ENCODE results near the gene TBX19.

DNA sequence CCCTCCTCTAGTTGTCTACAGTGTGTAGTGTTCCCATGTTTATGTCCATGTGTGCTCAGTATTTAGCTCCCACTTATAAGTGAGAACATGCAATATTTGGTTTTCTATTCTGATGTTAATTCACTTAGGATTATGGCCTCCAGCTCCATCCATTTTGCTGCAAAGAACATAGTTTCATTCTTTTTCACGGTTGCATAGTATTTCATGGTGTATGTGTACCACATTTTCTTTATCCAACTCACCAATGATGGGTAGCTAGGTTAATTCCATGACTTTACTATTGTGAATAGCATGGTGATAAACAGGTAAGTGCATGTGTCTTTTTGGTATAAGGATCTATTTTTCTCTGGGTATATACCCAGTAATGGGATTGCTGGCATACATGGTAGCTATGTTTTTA, 67.0 kb downstream of the TBX19 start:
- TF ChIP-seq, protein P1, sequence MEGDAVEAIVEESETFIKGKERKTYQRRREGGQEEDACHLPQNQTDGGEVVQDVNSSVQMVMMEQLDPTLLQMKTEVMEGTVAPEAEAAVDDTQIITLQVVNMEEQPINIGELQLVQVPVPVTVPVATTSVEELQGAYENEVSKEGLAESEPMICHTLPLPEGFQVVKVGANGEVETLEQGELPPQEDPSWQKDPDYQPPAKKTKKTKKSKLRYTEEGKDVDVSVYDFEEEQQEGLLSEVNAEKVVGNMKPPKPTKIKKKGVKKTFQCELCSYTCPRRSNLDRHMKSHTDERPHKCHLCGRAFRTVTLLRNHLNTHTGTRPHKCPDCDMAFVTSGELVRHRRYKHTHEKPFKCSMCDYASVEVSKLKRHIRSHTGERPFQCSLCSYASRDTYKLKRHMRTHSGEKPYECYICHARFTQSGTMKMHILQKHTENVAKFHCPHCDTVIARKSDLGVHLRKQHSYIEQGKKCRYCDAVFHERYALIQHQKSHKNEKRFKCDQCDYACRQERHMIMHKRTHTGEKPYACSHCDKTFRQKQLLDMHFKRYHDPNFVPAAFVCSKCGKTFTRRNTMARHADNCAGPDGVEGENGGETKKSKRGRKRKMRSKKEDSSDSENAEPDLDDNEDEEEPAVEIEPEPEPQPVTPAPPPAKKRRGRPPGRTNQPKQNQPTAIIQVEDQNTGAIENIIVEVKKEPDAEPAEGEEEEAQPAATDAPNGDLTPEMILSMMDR (IDR thresholded peaks at IDR 0.05): no peak
- no peak for TF ChIP-seq POLR2A (IDR thresholded peaks at IDR 0.05)

Data from testis (tissue), 2 donors.